T-helper 2 cell treated with Interferon-gamma antibody and Interleukin-4, amounts not matched to agents 5 μg/mL and 100 μg/mL, for 36 hours (primary cell): ENCODE results near the gene ADCY5.

Source experiments
- DNase-seq: peaks from one replicate; pipeline ENCODE4 v3.0.0; 2021; ENCODE audit warnings: low spot score
- H3K27ac Mint-ChIP-seq: one replicate; pipeline ENCODE4 v1.8.0; 2021; ENCODE audit warnings: mild to moderate bottlenecking, mixed read lengths
- H3K27me3 Mint-ChIP-seq: one replicate; pipeline ENCODE4 v1.8.0; 2021; ENCODE audit warnings: low read depth, mixed read lengths
- H3K36me3 Mint-ChIP-seq: one replicate; pipeline ENCODE4 v1.8.0; 2021; ENCODE audit warnings: low read depth, mixed read lengths
- H3K4me1 Mint-ChIP-seq: one replicate; pipeline ENCODE4 v1.8.0; 2021; ENCODE audit warnings: low read depth, mixed read lengths
- H3K4me3 Mint-ChIP-seq: one replicate; pipeline ENCODE4 v1.8.0; 2022; ENCODE audit warnings: mild to moderate bottlenecking, moderate library complexity, mixed read lengths
- H3K9me3 Mint-ChIP-seq: one replicate; pipeline ENCODE4 v1.8.0; 2021; ENCODE audit warnings: mixed read lengths

The ADCY5 gene

DNA sequence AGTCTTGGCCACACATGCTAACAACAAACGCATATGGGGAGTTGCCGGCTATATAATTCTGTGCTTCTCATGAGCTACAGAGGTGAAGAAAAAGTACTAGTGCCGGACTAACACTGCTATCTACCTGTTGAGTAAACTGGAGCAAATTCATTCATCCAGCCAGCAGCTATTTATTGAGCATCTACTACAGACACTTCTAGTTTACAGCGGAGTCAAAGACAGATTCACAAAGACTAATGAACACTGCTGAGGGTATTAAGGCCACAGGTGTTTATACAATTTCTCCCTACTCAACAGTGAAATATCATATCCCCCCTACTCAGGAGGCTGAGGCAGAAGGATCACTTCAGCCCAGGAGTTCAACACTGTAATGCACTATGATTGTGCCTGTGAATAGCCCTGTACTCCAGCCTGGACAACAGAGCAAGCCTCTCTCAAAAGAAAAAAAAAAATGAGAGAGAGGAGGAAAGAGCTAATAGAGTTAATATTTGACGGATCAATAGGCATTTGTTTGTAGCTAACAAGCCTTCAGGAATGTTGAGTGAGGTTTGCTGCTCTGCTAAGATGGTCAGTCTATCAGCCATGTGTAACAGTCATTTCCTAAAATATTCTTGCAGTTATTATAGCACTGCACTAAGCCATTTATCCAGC, 17.8 kb downstream of the ADCY5 start:
- no peak overlapping the region for H3K4me3 Mint-ChIP-seq

DNA sequence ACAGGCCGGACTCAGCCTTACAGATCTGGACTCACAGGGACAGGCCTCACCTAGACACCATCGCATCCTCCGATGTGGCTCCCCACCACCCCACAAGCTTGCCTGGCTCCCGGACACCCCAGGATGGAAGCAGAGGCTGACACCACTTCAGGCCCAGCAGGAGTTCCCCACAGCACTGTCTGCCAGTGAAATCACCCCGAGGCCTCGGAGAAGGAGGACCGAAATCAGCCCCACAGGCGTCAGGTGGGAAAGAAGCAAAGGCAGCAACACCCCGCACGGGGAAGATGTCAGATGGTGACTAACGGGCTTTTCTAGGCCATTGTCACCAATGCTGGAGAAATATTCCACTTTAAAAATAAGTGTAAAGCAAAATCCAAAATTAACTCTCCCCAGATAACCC, 18.6 kb downstream of the ADCY5 start:
- Mint-ChIP-seq H3K27me3 (no peaks in the 10 kb centered on the region), H3K9me3 (no peaks in the 10 kb centered on the region), H3K4me1 (peaks cover 2% of the 10 kb centered on the region), H3K36me3 (no peaks in the 10 kb centered on the region), H3K4me3 (no peak overlapping the region), H3K27ac (no peak overlapping the region)
- DNase-seq = no peak

More for the DNA sequence above, 17.8 kb downstream of the ADCY5 start:
- H3K9me3 Mint-ChIP-seq = no peaks in the 10 kb centered on the region
- no peak overlapping the region for H3K27ac Mint-ChIP-seq
- no peak for DNase-seq
- no peaks in the 10 kb centered on the region for H3K36me3 Mint-ChIP-seq
- no peaks in the 10 kb centered on the region for H3K27me3 Mint-ChIP-seq
- H3K4me1 Mint-ChIP-seq = peaks cover 2% of the 10 kb centered on the region

GRCh38 chr3:123429362-123430125, 19.3 kb downstream of the ADCY5 start:
- H3K27me3 Mint-ChIP-seq = no peaks in the 10 kb centered on the region
- no peaks in the 10 kb centered on the region for H3K9me3 Mint-ChIP-seq
- DNase-seq = no peak
- no peak overlapping the region for H3K27ac Mint-ChIP-seq
- H3K36me3 Mint-ChIP-seq = no peaks in the 10 kb centered on the region
- H3K4me3 Mint-ChIP-seq = no peak overlapping the region
- peaks cover 2% of the 10 kb centered on the region for H3K4me1 Mint-ChIP-seq

GRCh38 chr3:123424999-123425712, 23.7 kb downstream of the ADCY5 start:
- Mint-ChIP-seq H3K4me3 (no peak overlapping the region), H3K4me1 (no peaks in the 10 kb centered on the region), H3K27ac (no peak overlapping the region), H3K27me3 (no peaks in the 10 kb centered on the region), H3K36me3 (no peaks in the 10 kb centered on the region), H3K9me3 (no peaks in the 10 kb centered on the region)
- no peak for DNase-seq

- no peak overlapping the region for H3K27ac Mint-ChIP-seq
- DNase-seq = no peak
- no peaks in the 10 kb centered on the region for H3K27me3 Mint-ChIP-seq
- H3K9me3 Mint-ChIP-seq = no peaks in the 10 kb centered on the region
- no peaks in the 10 kb centered on the region for H3K36me3 Mint-ChIP-seq
- no peak overlapping the region for H3K4me3 Mint-ChIP-seq
- no peaks in the 10 kb centered on the region for H3K4me1 Mint-ChIP-seq
These were observed 24.4 kb downstream of the ADCY5 start for GRCh38 chr3:123424321-123424998.

GRCh38 chr3:123423806-123424205, 25.1 kb downstream of the ADCY5 start:
- Mint-ChIP-seq H3K9me3 (no peaks in the 10 kb centered on the region), H3K27me3 (no peaks in the 10 kb centered on the region), H3K4me1 (no peaks in the 10 kb centered on the region), H3K27ac (no peak overlapping the region), H3K4me3 (no peak overlapping the region), H3K36me3 (no peaks in the 10 kb centered on the region)
- no peak for DNase-seq

GRCh38 chr3:123423031-123423430, 25.9 kb downstream of the ADCY5 start:
- H3K4me1 Mint-ChIP-seq = no peaks in the 10 kb centered on the region
- no peak for DNase-seq
- no peaks in the 10 kb centered on the region for H3K9me3 Mint-ChIP-seq
- H3K36me3 Mint-ChIP-seq = no peaks in the 10 kb centered on the region
- H3K4me3 Mint-ChIP-seq = no peak overlapping the region
- no peak overlapping the region for H3K27ac Mint-ChIP-seq
- no peaks in the 10 kb centered on the region for H3K27me3 Mint-ChIP-seq

DNA sequence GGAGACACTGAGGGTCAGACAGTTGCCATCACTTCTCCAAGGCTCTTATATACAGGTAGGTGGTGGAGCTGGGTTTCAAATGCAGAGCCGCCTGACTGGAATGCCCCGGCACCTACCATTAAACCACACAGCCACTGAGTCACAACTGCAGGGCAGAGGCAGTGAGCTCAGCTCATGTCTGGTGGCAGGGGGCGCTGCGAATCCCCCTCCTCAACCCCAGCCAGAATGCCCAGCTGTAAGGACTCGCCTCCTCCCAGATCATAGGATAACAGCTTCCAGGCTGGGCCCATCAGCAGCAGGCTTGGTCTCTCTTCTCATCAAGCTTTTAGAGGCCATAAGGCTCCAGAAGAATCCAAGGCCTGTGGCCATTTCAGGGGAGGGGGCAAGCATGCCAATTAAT, 26.4 kb downstream of the ADCY5 start:
- Mint-ChIP-seq H3K4me1 (no peaks in the 10 kb centered on the region), H3K27ac (no peak overlapping the region), H3K36me3 (no peaks in the 10 kb centered on the region), H3K27me3 (no peaks in the 10 kb centered on the region), H3K9me3 (no peaks in the 10 kb centered on the region), H3K4me3 (no peak overlapping the region)
- DNase-seq = no peak

GRCh38 chr3:123421353-123422174, 27.3 kb downstream of the ADCY5 start:
- no peaks in the 10 kb centered on the region for H3K4me1 Mint-ChIP-seq
- no peaks in the 10 kb centered on the region for H3K27me3 Mint-ChIP-seq
- H3K27ac Mint-ChIP-seq = no peak overlapping the region
- H3K36me3 Mint-ChIP-seq = no peaks in the 10 kb centered on the region
- no peak for DNase-seq
- no peaks in the 10 kb centered on the region for H3K9me3 Mint-ChIP-seq
- H3K4me3 Mint-ChIP-seq = no peak overlapping the region

- DNase-seq = no peak
- H3K36me3 Mint-ChIP-seq = no peaks in the 10 kb centered on the region
- H3K27me3 Mint-ChIP-seq = no peaks in the 10 kb centered on the region
- H3K27ac Mint-ChIP-seq = no peak overlapping the region
- H3K4me1 Mint-ChIP-seq = no peaks in the 10 kb centered on the region
- H3K9me3 Mint-ChIP-seq = no peaks in the 10 kb centered on the region
- H3K4me3 Mint-ChIP-seq = no peak overlapping the region
These were observed 28.4 kb downstream of the ADCY5 start for GRCh38 chr3:123420416-123420968.

DNA sequence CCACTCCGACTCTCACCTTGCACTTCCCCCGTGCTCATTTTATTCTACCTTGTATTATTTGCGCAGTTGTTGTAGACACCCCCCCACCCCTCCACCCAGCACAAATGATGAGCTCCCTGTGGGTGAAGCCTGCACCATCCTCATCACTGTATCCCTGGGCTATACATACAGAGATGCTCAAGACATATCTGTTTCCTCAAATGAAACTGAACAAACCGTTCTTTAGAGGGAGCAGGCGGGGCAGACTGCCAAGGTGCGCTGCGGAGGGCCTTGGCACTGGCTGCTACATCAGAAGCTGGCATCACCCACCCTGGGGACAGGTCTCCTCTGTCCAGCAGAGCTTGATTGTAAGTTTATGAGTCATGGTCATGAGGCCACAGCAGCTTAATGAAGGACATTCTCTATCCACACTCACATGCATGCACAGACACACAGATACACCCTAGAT, 29.0 kb downstream of the ADCY5 start:
- Mint-ChIP-seq H3K4me3 (no peak overlapping the region), H3K4me1 (no peaks in the 10 kb centered on the region), H3K27me3 (no peaks in the 10 kb centered on the region), H3K9me3 (no peaks in the 10 kb centered on the region), H3K27ac (no peak overlapping the region), H3K36me3 (no peaks in the 10 kb centered on the region)
- DNase-seq = no peak

GRCh38 chr3:123419181-123419849, 29.6 kb downstream of the ADCY5 start:
- Mint-ChIP-seq H3K9me3 (no peaks in the 10 kb centered on the region), H3K27ac (no peak overlapping the region), H3K4me3 (no peak overlapping the region), H3K27me3 (no peaks in the 10 kb centered on the region), H3K36me3 (no peaks in the 10 kb centered on the region), H3K4me1 (no peaks in the 10 kb centered on the region)
- DNase-seq = no peak

GRCh38 chr3:123416647-123417046, 32.2 kb downstream of the ADCY5 start:
- no peaks in the 10 kb centered on the region for H3K9me3 Mint-ChIP-seq
- H3K27me3 Mint-ChIP-seq = no peaks in the 10 kb centered on the region
- no peak for DNase-seq
- H3K36me3 Mint-ChIP-seq = no peaks in the 10 kb centered on the region
- H3K4me1 Mint-ChIP-seq = no peaks in the 10 kb centered on the region
- H3K4me3 Mint-ChIP-seq = no peak overlapping the region
- H3K27ac Mint-ChIP-seq = no peak overlapping the region
